ENCODE results near the gene SMARCA4. TPM values are rescaled to one million over a fixed set of nuclear protein-coding genes. Genes with fewer than 3 reads are reported as not detected.

Gene SMARCA4
- total RNA-seq, 4 donors from 2014 or later, result 78.4 to 115 (median 81.7) TPM

DNA sequence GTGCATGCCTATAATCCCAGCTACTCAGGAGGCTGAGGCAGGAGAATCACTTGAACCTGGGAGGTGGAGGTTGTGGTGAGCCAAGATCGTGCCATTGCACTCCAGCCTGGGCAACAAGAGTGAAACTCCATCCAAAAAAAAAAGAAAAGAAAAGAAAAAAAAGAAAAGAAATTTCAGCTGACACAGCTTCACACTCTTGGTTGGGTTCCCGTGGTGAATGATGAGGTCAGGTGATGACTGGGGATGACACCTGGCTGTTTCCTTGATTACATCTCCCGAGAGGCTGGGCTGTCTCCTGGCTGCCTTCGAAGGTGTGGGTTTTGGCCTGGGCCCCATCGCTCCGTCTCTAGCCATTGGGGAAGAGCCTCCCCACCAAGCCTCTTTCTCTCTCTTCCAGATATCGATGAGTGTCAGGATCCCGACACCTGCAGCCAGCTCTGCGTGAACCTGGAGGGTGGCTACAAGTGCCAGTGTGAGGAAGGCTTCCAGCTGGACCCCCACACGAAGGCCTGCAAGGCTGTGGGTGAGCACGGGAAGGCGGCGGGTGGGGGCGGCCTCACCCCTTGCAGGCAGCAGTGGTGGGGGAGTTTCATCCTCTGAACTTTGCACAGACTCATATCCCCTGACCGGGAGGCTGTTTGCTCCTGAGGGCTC is 150.4 kb downstream of the SMARCA4 start:
- 86 to 89% methylated on average over 15 of the region's 15 CpGs for WGBS, 2 donors
- no peak overlapping the region for H3K4me3 ChIP-seq (ENCODE audit: low read depth, poor library complexity, severe bottlenecking)
- TF ChIP-seq POLR2A (IDR thresholded peaks at IDR 0.05) (no peak), CTCF (IDR thresholded peaks at IDR 0.05) (no peak)
- intact Hi-C loops (cut with DNase I; ENCODE audit: low total_unique reads), result no loop called here
- DNase-seq (ENCODE audit: low spot score in 2 of 2), result no peak

DNA sequence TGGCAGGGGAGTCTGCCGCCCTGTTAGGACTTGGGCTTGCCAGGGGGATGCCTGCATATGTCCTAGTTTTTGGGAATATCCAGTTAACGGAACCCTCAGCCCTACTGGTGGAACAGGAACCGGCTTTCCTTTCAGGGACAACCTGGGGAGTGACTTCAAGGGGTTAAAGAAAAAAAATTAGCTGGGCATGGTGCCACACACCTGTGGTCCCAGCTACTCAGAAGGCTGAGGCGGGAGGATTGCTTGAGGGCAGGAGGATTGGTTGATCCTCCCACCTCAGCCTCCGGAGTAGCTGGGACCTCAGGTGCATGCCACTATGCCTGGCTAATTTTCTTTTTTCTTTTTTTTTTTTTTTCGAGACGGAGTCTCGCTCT is 150.9 kb downstream of the SMARCA4 start:
- TF ChIP-seq CTCF (IDR thresholded peaks at IDR 0.05) (no peak), POLR2A (IDR thresholded peaks at IDR 0.05) (no peak)
- DNase-seq (ENCODE audit: low spot score in 2 of 2), result no peak
- intact Hi-C loops (cut with DNase I; ENCODE audit: low total_unique reads), result no loop called here
- 84% methylated on average over 8 of the region's 8 CpGs for WGBS, 2 donors
- no peak overlapping the region for H3K4me3 ChIP-seq (ENCODE audit: low read depth, poor library complexity, severe bottlenecking)

Other genes starting within 250 kb of the SMARCA4 start
- 100 to 1,000 TPM; 182 to 245 (median 218) TPM for gene DNM2, start 243.0 kb upstream of the SMARCA4 start, total RNA-seq
- gene TMED1, start 124.8 kb upstream of the SMARCA4 start, total RNA-seq, result 10 to 100 TPM; 14.4 to 34.9 (median 26.5) TPM
- under 1 TPM in 2 of 4 donors, not detected in 2; 0.42 to 0.91 TPM for gene C19orf38, start 112.6 kb upstream of the SMARCA4 start, total RNA-seq
- 10 to 100 TPM; 19.8 to 24.9 (median 21.2) TPM for gene CARM1, start 89.5 kb upstream of the SMARCA4 start, total RNA-seq
- gene YIPF2, start 32.4 kb upstream of the SMARCA4 start, total RNA-seq, result 10 to 100 TPM; 38.4 to 55.3 (median 47.8) TPM
- 10 to 100 TPM; 39.6 to 53.2 (median 49.8) TPM for gene TIMM29, start 32.2 kb upstream of the SMARCA4 start, total RNA-seq
- gene LDLR, start 128.4 kb downstream of the SMARCA4 start, total RNA-seq, result 10 to 100 TPM; 48.7 to 62.8 (median 58.7) TPM
- 1 to 10 TPM in 2 of 4 donors, under 1 TPM in 2; 0.17 to 8.5 (median 0.82) TPM for gene SPC24, start 194.8 kb downstream of the SMARCA4 start, total RNA-seq
- gene KANK2, start 236.5 kb downstream of the SMARCA4 start, total RNA-seq, result 100 to 1,000 TPM in 1 of 4 donors, 10 to 100 TPM in 3; 28.7 to 117 (median 77.7) TPM

All from lower leg skin (tissue), 4 donors.